RKO (cell line): ENCODE measurements around the gene KRT14.
"Not testable (repeated sequence)": the region's sequence is repeated elsewhere in the genome, so short reads cannot be mapped to it uniquely, and the experiment has no call there.

Experiments
- DNase-seq: peaks from one replicate; pipeline ENCODE4 v3.0.0-alpha.2; 2016; ENCODE audit warnings: low spot score

Gene KRT14

GRCh38 chr17:41578538-41578937 is 8.2 kb downstream of the KRT14 start:
- no peak for DNase-seq

GRCh38 chr17:41576740-41577139 is 10.0 kb downstream of the KRT14 start:
- DNase-seq: not testable (repeated sequence)

GRCh38 chr17:41575336-41575735 is 11.4 kb downstream of the KRT14 start:
- DNase-seq: no peak

- DNase-seq: no peak
Measured at GRCh38 chr17:41571561-41572434, 14.9 kb downstream of the KRT14 start, which contains the start of gene KRT9. TSS of gene KRT9 (minus strand) at chr17:41572059. CDS start at chr17:41571992, 67 bp downstream.

- no peak for DNase-seq
Measured at GRCh38 chr17:41567317-41567716, 19.4 kb downstream of the KRT14 start.

GRCh38 chr17:41565338-41565737 is 21.4 kb downstream of the KRT14 start:
- no peak for DNase-seq

GRCh38 chr17:41563607-41564170 is 23.0 kb downstream of the KRT14 start:
- no peak for DNase-seq

GRCh38 chr17:41561554-41561953 is 25.1 kb downstream of the KRT14 start:
- no peak for DNase-seq

- no peak for DNase-seq
Measured at GRCh38 chr17:41559548-41559947, 27.1 kb downstream of the KRT14 start.

- no peak for DNase-seq
Measured at GRCh38 chr17:41556931-41557330, 29.8 kb downstream of the KRT14 start.

GRCh38 chr17:41556306-41556705 is 30.4 kb downstream of the KRT14 start:
- DNase-seq: no peak

GRCh38 chr17:41555105-41555887 is 31.4 kb downstream of the KRT14 start:
- DNase-seq: no peak

- no peak for DNase-seq
Measured at GRCh38 chr17:41553987-41554680, 32.6 kb downstream of the KRT14 start.

- no peak for DNase-seq
Measured at GRCh38 chr17:41553176-41553575, 33.5 kb downstream of the KRT14 start.

- DNase-seq: no peak
Measured at GRCh38 chr17:41552455-41552854, 34.2 kb downstream of the KRT14 start.

GRCh38 chr17:41551365-41551764 is 35.3 kb downstream of the KRT14 start:
- no peak for DNase-seq

GRCh38 chr17:41549596-41550039 is 37.1 kb downstream of the KRT14 start:
- no peak for DNase-seq

GRCh38 chr17:41548844-41549595 is 37.7 kb downstream of the KRT14 start:
- DNase-seq: peak; percentile 75

- peak; percentile 92 for DNase-seq
Measured at GRCh38 chr17:41547921-41548843, 38.5 kb downstream of the KRT14 start.

GRCh38 chr17:41547378-41547841 is 39.3 kb downstream of the KRT14 start:
- no peak for DNase-seq
